HG03196 (cell line): ENCODE measurements around the gene TAMALIN.

Experiments used
- ATAC-seq: cut with Tn5 transposase; IDR thresholded peaks from one replicate; pipeline ENCODE4 v1.9.1; 2021; ENCODE audit not compliant: unreplicated experiment

The TAMALIN gene

GRCh38 chr12:52011602-52012214, 5.0 kb downstream of the TAMALIN start:
- no peak for ATAC-seq

- ATAC-seq, result no peak
Measured at GRCh38 chr12:52013626-52014310, 7.0 kb downstream of the TAMALIN start.

- ATAC-seq, result no peak
Measured at GRCh38 chr12:52014567-52015530, 8.1 kb downstream of the TAMALIN start.

- ATAC-seq, result no peak
Measured at GRCh38 chr12:52015532-52016041, 8.8 kb downstream of the TAMALIN start.

- ATAC-seq, result no peak
Measured at GRCh38 chr12:52018433-52019112, 11.8 kb downstream of the TAMALIN start.

- no peak for ATAC-seq
Measured at GRCh38 chr12:52019113-52019770, 12.5 kb downstream of the TAMALIN start.

- ATAC-seq, result no peak
Measured at GRCh38 chr12:52020539-52021336, 14.0 kb downstream of the TAMALIN start.

- no peak for ATAC-seq
Measured at GRCh38 chr12:52022841-52023181, 16.1 kb downstream of the TAMALIN start.

- no peak for ATAC-seq
Measured at GRCh38 chr12:52023182-52023975, 16.6 kb downstream of the TAMALIN start.

GRCh38 chr12:52023976-52024688, 17.4 kb downstream of the TAMALIN start:
- no peak for ATAC-seq

GRCh38 chr12:52024845-52025230, 18.1 kb downstream of the TAMALIN start:
- no peak for ATAC-seq

- no peak for ATAC-seq
Measured at GRCh38 chr12:52026263-52026662, 19.5 kb downstream of the TAMALIN start.

GRCh38 chr12:52027085-52027843, 20.5 kb downstream of the TAMALIN start:
- no peak for ATAC-seq

- ATAC-seq, result no peak
Measured at GRCh38 chr12:52029685-52030084, 22.9 kb downstream of the TAMALIN start.

- ATAC-seq, result no peak
Measured at GRCh38 chr12:52032446-52032803, 25.7 kb downstream of the TAMALIN start.

- ATAC-seq, result peak; percentile 86
Measured at GRCh38 chr12:52032804-52033445, 26.2 kb downstream of the TAMALIN start.
